ENCODE measurements around the gene SRC.

SRC gene

DNA sequence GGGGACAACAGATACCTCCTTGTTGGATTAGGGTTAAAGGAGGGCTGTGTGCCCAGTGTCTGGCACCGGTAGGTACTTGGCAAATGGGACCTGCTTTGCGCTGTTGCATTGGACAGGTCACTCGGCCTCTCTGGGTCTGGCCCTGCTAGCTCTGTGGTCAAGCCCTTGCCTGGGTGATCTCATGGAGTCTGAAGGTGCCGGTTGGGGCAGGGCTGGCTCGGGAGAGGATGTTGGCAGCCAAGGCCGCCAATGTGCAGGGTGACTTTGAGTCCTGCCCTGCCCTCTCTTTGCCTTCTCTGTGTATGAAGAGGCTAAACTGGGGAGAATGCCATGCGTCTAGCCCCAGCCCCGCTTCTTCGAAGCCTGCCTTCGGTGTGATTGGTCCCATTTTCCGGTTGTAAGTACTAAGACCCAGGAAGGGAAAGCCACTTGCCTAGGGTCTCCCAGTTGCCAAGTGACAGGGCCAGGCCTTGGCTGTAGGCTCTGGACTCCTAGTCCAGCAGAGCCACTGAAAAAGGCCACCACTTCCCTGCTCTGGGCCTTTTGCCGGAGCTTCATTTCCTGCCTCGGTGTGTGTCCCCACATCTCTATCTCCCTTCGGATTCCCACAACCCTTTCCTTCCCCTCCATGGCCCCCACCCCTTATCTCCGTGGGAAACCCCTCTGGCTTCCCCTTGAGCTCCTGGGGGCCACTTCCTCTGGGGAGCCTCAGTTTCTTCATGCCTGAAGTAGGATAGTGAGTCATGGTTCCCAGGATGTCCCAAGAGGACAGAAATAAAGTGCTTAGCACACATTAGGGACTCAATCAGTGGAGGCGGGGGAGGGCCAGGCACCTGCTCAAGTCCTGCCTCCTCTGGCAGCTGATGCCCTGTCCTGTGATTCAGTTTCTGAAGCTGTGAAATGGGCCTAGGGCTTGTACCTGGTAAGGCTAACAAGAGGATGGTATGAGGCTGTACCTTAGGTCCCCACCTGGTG lies 3.9 kb downstream of the SRC start:
- DNase-seq (ENCODE audit: low read depth in 2 of 2, low spot score in 1 of 2) = no peak

DNA sequence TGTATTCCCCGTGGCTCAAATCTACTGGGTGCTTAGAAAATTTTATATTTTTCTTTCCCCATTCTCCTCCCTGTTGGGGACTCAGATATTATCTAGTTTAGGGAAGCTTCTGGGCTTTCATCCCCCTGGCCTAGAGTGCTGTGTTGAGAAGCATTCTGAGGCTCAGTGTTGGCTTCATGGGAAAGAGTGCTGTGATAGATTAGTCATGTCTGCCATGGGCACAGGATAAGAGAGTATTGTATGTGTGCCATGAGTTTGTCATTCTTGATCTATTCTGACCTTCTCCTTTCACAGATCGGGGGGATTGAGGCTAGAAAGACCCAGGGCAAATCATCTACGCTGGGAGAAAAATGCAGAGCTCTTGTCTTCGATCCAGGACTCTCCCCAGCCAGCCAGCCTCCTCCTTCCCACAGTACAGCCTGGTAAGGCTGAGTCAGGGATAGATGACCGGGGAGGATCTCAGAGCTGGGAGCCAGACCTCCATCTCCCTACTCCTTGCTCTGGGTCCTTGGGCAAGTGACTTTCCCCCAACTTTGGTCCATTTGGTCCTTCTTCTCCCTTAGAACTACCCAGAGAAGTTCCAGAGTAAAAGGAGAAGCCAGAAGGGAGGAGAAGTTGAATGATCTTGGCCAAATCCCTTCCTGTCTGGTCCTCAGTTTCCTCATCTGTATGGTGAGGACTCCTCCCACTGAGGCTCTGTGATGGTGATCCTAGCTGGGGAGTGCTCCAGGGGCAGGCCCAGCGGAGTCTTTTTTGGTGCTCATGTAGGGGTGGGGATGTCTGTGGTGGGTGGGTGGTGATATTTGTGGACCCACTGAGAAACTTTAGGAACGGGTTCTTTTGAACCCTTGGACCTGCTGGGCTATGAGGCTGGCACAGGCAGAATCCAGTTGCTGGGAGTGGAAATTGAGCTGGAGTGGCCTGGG lies 5.0 kb downstream of the SRC start:
- DNase-seq (ENCODE audit: low read depth in 2 of 2, low spot score in 1 of 2) = no peak

DNA sequence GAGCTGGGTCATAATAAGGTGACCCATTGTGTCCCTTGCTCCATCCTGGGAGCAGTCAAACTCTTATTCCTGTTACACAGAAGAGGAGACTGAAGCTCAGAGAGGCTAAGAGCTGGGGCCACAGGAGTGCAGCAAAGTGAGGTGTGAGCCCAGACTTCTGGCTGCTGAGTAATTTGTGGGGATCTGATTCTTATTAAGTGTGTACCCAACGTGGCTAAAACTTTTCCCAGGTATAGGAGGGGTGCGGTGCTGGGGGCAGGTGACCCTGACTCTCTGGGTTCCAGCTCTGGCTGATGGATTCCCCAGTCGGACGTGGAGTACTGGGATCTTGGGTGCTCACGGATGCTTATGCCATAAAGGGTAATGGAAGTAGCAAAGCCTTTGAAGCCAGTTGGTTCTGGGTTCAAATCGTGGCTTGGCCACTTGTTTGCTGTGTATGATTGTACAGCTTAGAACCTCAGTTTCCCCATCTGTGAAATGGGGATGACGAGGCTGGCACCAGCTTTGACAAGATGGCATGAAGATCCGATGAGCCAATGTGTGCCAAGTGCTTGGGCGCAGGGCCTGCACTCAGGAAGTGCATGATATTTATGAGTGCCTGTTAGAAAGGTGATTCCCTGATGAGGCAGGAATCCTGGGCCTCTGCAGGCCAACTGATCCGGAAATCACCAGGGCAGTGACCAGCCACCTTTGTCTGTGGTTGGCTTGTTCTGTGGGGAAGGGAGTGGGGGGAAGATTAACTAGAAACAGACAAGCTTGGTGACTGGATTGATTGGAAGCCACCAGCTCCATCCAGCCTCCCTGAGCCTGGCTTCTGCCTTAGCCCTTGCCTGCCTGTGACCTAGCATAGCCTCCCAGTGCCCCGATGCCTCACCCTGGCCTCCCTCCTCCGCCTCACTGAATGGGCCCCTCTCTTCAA lies 6.0 kb downstream of the SRC start:
- DNase-seq (ENCODE audit: low read depth in 2 of 2, low spot score in 1 of 2) = no peak

DNA sequence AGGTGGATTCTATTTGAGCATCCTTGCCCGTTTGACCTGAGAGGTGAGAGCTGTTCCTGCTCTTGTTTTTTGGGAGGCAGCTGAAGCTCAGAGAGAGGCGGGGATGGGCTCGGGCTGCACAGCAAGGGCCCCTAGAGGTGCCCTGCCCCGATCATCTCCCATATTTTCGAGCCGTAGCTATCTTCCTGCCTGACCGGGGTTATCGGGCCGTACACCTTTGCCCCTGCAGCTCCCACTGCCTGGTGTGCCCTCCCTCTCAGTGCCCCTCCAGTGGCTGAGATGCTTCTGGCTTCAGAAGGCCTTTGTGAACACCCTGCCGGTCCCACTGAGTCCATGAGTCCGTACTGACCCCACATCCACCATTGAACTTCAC lies 6.7 kb downstream of the SRC start:
- DNase-seq (ENCODE audit: low read depth in 2 of 2, low spot score in 1 of 2) = no peak

DNA sequence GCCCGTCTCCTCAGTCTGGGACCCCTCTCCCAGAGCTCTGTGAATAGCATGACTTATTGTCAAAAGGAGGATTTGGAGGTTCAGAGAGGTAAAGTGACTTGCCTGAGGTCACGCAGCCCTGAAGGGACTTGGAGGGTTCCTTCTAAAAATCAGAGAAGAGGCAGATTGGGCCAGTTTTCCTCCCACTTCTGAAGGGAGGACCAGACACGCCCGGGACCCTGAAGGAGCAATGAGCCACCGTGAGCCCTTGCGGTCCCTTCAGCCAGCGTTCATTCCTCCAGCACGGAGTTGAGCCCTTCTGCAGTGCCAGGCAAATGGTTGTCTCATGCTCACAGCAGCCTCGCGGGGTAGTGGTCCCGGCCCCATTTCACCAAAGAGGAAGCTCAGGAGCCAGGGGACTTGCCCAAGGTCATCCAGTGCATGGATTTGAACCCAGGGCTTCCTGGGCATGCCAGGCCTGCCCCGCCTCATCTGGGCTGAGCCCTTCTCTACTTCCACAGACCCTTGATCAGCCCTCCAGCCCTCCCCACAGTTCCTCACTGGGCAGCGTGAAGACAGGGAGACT lies 7.4 kb downstream of the SRC start:
- no peak for DNase-seq (ENCODE audit: low read depth in 2 of 2, low spot score in 1 of 2)

DNA sequence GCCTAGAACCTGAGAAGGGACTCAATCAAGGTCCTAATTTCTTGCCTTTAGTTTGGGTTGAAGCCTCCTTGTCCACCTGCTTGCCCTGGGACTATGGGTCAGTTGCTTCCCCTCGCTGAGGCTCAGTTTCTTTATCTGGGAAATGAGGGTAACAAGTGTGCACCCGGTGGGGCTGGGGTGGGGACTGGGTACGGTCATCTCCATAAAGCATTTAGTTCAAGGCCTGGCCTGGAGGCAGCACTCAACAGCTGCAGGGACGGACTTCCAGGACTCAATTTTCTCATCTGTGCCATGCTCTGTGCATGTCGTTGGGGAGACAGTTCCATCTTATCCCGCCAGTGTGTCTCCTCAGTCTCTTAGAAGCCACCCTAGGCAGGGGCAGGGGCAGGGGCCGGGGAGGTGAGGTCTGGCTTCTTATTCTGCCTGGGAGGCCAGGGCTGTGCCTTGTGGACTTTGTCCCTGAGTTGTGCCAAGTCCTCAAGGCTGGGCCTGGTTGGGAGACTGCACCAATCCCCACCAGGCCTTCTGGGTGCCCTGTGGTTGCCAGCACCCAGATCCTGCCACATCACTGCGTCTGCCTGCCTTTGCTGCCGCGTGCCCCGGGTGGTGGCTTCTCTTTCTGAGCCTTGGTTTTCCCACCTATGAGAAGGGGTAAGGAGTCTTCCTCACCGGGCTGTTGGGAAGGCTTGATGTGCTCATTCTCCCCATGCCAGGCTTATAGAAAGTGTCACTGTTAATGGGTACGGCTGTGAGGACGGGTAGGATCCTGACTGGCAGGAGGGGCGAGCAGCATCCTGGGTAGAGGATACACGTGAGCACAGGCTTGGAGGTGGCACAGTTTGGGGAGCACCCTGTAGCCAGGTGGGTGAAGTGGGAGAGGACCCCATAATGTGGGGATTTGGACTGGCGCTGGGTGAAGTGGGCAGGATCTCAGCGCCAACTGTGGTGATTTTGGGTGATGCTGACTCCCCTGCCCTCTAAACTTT lies 8.6 kb downstream of the SRC start:
- DNase-seq (ENCODE audit: low read depth in 2 of 2, low spot score in 1 of 2) = no peak

DNA sequence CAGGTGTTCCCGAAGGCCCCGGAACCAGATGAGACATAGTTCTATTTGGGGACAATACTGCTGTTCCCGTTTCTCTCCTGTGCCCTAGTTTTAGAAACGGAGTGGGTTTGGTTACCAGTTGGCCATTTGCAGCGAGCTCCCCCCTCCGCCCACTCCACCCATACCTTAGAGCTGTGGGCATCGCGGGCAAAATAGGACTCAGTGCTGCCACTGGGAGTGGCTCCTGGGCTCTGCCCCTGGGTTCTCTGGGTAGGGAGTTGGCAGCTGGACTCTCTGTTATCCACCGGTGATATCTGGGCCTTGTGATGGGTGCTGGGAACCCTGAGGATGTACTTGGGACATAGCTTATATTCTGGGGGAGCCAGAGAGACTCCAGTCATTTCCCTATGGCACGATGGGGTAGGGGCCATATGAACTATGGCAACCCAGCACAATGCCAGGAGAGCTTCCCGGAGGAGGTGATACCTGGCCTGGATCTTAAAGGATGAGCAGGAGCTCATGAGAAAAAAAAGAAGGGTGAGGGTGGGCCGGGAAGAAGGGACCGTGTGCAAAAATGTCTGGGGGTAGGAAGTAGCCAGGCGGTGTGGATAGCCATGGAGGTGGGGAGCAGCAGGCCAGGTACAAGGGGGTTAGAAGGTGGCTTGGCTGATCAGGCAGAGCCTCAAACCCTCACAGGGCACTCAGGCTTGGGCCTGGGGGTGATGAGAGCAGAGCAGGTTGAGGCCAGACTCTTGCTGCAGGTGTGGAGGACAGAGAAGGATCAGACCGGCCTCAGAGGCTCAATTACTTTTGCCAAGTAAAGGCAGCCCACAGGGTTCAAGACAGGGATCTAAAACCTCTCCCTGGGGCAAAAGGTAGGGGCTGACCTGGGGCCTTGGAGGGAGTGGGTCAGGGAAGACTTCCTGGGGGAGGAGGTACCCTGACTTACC lies 9.6 kb downstream of the SRC start:
- DNase-seq (ENCODE audit: low read depth in 2 of 2, low spot score in 1 of 2) = no peak

DNA sequence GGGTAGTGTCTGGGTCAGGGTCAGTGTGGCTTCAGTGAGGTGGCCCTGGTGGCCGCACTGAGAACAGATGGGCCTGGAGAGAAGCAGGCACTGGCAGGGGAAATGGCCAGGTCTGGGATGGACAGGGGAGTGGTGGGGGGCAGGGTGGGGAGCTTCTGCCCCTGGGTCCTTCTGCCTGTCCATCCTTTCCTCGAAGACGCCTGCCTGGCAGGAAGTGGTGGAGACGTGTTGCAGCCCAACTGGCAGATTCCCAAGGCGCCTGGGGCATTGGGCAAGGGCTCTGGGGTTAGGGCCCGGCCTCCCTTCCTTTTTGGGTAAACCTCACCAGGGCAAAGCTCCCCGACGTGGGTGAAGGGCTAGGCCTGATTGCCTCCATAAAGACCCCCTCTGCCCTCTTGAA lies 10.4 kb downstream of the SRC start:
- no peak for DNase-seq (ENCODE audit: low read depth in 2 of 2, low spot score in 1 of 2)

DNA sequence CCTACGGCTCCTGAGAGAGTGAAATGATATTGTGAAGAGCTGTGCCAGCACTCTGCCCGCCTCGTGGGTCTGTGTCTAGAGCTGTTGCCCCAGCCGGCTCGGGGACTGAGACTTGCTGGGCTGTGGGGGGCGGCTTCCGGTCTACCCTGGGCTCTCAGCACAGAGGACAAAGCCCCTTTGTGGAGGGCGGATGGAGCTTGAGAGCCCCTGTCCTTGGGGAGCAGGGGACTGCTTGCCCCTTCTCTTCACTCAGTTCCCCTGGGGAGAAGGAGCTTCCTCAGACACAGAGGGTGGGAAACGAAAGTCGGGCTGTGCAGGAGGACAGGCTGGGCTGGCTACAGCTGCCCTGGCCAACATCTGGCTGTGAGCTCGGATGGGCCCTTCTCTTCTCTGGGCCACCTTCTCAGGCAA lies 11.0 kb downstream of the SRC start:
- DNase-seq (ENCODE audit: low read depth in 2 of 2, low spot score in 1 of 2) = no peak

DNA sequence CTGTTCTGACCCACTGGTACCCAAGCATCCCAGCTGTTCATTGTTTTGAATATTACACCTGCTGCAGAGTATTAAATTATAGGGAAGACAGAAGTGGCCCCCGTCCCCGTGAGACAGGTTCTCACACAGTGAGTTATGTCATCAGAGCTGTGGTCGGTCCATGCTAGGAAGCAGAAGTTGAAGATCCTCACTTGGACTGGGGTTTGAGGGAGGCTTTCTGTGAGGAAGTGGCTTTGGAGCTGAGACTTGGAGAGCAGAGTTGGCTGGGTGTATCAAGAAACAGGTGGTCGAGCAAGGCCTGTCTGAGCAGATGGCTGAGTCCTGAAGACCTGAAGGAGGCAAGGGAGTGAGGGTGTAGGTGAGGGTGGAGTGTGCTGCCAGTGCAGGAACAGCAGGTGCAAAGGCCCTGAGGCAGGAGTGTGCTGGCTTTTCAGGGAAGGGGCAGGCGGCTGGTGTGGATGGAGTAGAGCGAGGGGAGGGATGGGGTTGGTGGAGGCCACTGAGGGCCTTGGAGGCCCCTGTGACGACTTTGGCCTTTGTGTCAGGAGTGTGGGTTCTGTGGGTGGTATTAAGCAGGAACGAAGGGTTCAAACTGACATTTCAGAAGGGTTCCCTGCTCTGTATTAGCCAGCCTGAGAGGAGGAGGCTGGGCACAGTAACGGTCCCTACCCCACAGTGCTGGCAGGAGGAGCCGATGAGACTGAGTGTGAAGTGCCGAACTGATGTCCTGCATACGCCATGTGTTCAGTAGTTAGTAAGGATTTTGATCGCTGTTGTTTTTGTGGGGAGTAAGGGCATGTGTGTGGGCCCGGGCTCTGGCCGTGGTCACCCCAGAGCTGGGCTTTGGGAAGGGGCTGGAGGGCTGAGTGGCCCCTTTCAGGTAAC lies 11.8 kb downstream of the SRC start:
- DNase-seq (ENCODE audit: low read depth in 2 of 2, low spot score in 1 of 2) = no peak

DNA sequence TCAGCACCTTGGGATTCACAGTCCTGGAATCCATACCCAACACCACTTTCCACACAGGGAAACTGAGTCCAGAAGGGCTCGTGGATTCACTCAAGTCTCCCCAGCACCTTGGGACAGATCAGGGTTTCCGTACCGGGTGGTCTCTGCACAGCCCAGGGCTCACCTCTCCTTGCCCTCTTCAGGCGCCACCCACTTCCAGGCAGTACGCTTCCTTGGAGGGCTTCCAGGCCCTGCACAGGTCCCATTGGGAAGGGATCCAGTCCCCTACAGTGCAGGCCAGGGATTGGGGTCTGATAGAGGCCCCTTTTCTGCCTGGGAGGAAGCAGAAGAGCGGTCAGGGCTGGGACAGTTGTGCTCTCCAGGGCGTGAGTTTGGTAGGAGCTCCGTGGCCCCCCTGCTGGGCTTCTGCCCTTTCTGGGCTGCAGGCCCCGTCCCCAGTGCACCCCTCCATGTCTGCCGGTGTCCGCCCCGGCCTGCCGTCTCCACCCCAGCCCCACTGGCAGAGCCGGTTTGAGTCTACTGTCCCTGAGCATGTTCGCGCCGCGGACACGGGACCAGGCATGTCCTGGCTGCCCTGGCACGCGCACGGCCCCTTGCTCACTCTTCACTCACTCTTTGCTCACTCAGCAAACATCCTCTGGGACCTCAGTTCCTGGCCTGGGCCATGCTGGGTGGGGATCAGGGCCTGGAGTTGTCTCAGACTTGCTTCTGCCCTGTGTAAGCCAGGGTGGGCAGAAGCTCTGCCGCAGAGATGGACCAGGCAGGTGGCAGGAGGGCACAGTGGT lies 12.6 kb downstream of the SRC start:
- no peak for DNase-seq (ENCODE audit: low read depth in 2 of 2, low spot score in 1 of 2)

DNA sequence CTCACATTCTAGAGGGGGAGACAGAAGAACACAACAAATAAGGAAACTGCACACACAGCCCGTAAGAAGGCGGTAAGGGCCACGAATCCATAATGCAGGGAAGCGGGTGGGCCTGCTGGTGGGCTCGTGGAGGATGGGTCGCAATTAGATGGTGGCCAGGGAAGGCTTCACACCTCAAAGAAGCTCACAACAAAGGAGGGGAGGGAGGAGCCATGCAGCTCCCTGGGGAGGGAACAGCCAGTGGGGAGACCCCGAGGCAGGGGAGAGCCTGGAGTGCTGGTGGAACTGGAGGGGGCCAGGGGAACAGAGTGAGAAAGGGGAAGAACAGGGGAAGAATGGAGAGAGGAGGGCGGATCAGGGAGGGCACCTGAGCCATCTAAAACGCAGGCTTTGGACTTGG lies 13.4 kb downstream of the SRC start:
- no peak for DNase-seq (ENCODE audit: low read depth in 2 of 2, low spot score in 1 of 2)

DNA sequence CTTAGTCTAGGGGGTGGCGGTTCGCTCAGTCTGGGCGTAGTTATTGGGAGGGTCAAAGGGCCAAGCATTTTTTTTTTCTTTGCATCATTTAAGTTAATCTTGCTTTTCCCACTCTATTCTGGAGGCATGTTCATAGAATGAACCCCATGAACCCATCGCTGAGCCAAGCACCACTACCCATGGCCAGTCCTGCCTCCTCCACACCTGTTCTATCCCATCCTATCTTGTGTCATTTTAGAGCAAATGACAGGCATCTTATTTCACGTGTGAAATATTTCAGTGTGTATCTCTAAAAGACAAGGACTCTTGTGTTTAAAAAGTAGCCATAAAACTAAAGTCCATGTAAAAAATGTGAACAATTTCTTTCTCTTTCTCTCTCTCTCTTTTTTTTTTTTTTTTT lies 13.9 kb downstream of the SRC start:
- DNase-seq (ENCODE audit: low read depth in 2 of 2, low spot score in 1 of 2) = no peak

DNA sequence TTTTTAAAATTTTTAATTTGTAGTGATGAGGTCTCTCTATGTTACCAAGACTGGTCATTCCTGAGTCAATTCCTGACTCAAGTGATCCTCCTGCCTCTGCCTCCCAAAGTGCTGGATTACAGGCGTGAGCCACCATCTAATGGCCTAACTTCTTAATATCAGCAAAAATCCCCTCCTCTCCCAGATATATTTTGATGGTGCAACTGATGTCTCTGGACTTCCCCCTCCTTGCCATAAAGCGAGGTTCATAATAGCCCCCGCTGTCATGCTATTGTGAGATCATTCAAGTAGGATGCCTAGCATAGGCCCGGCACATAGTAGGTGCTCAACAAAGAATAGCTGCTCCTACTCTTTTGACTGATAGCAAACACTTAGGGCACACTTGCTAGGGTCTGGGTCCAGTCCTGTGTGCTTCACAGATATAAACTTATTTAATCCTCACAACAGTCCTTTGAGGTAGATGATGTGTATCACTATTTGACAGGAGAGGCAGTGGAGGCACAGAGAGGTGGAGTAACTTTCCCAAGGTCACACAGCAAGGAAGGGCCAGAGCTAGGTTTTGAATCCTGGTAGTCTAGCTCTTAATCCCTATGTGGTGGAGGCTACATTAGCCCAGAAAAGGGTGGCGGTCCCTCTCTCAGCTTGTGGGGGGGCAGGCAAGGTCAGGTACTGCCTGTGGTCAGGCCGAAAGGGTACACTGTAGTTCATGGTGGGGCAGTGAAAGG lies 14.6 kb downstream of the SRC start:
- DNase-seq (ENCODE audit: low read depth in 2 of 2, low spot score in 1 of 2) = no peak

DNA sequence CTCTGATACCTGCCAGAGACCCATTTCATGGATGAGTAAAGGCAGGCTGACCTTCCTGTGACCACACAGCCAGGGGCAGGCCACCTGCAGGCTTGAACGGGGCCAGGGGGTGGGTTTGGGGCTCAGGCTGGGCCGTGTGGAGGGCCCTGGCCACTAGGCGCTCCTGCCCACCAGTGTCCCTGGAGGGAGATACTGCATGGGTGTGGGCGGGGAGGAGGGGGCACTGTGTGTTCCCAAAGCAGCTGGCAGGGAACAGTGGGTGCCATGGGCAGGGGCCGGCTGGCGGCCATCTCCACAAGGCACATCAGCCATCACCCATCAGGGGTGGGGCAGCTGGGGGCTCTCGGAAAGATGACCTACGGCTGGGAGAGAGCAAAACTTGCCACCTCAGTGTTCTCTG lies 15.4 kb downstream of the SRC start:
- no peak for DNase-seq (ENCODE audit: low read depth in 2 of 2, low spot score in 1 of 2)

DNA sequence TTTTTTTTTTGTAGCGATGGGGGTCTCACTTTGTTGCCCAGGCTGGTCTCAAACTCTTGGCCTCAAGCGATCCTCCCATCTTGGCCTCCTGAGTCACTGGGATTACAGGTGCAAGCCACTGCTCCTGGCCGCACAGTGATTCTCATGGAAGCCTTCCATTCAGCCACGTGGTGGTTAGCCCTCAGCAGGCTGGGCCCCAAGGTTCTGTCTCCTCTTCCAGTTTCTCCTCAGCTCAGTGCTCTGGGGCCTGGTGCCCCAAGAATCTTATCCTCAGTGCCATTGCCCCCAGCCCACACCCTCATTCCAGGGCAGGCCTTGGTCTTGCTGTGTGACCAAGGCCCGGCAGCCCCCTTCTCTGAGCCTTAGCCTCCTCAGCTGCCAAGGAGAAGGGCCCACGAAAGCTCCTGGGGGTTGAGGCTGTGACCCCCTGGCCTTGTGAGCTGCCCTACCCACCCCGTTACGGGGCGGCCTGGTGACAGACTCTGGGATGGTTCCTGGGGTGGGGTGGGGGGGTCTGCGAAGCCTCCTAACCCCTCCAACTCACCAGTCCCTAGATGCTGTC lies 16.4 kb downstream of the SRC start:
- DNase-seq (ENCODE audit: low read depth in 2 of 2, low spot score in 1 of 2) = no peak

Measured in stimulated activated CD8-positive, alpha-beta memory T cell treated with anti-CD3 and anti-CD28 coated beads, Interleukin-4, amount 100 ng/mL, for 4 hours (primary cell).